ENCODE data around the gene WDFY4.
"Not testable (repeated sequence)": the region's sequence is repeated elsewhere in the genome, so short reads cannot be mapped to it uniquely, and the experiment has no call there.

WDFY4 gene

GRCh38 chr10:48684792-48685623 lies at the start of gene WDFY4:
Gene WDFY4, plus strand, starts transcription at chr10:48684873. Its CDS starts 24,860 bp downstream, at chr10:48709733.
- no peak for DNase-seq (ENCODE audit: low read depth, low spot score)

GRCh38 chr10:48634984-48635557 lies 49.6 kb upstream of the WDFY4 start:
- no peak for DNase-seq (ENCODE audit: low read depth, low spot score)

GRCh38 chr10:48636231-48636630 lies 48.4 kb upstream of the WDFY4 start:
- DNase-seq (ENCODE audit: low read depth, low spot score): no peak

GRCh38 chr10:48636901-48637300 lies 47.8 kb upstream of the WDFY4 start:
- DNase-seq (ENCODE audit: low read depth, low spot score): no peak

- no peak for DNase-seq (ENCODE audit: low read depth, low spot score)
These were observed 46.5 kb upstream of the WDFY4 start for GRCh38 chr10:48638158-48638557.

- no peak for DNase-seq (ENCODE audit: low read depth, low spot score)
These were observed 45.7 kb upstream of the WDFY4 start for GRCh38 chr10:48638739-48639527.

GRCh38 chr10:48639632-48640031 lies 45.0 kb upstream of the WDFY4 start:
- DNase-seq (ENCODE audit: low read depth, low spot score): no peak

GRCh38 chr10:48640326-48640725 lies 44.3 kb upstream of the WDFY4 start:
- DNase-seq (ENCODE audit: low read depth, low spot score): no peak

- DNase-seq (ENCODE audit: low read depth, low spot score): not testable (repeated sequence)
These were observed 43.5 kb upstream of the WDFY4 start for GRCh38 chr10:48641099-48641690.

- DNase-seq (ENCODE audit: low read depth, low spot score): no peak
These were observed 39.1 kb upstream of the WDFY4 start for GRCh38 chr10:48645600-48645999.

- DNase-seq (ENCODE audit: low read depth, low spot score): not testable (repeated sequence)
These were observed 37.6 kb upstream of the WDFY4 start for GRCh38 chr10:48647073-48647472.

- no peak for DNase-seq (ENCODE audit: low read depth, low spot score)
These were observed 36.3 kb upstream of the WDFY4 start for GRCh38 chr10:48648172-48648942.

GRCh38 chr10:48649349-48649944 lies 35.2 kb upstream of the WDFY4 start:
- no peak for DNase-seq (ENCODE audit: low read depth, low spot score)

- no peak for DNase-seq (ENCODE audit: low read depth, low spot score)
These were observed 33.4 kb upstream of the WDFY4 start for GRCh38 chr10:48651293-48651692.

- DNase-seq (ENCODE audit: low read depth, low spot score): no peak
These were observed 32.8 kb upstream of the WDFY4 start for GRCh38 chr10:48651839-48652238.

- no peak for DNase-seq (ENCODE audit: low read depth, low spot score)
These were observed 32.3 kb upstream of the WDFY4 start for GRCh38 chr10:48652344-48652743.

- DNase-seq (ENCODE audit: low read depth, low spot score): no peak
These were observed 31.3 kb upstream of the WDFY4 start for GRCh38 chr10:48653347-48653746.

- DNase-seq (ENCODE audit: low read depth, low spot score): no peak
These were observed 30.6 kb upstream of the WDFY4 start for GRCh38 chr10:48653944-48654698.

GRCh38 chr10:48655411-48656240 lies 29.0 kb upstream of the WDFY4 start:
- no peak for DNase-seq (ENCODE audit: low read depth, low spot score)

Data from iPS DF 19.7 (cell line).